Lower leg skin (tissue), 4 donors: Measurements from ENCODE around the gene THBS1. TPM values are rescaled to one million over a fixed set of nuclear protein-coding genes. Genes with fewer than 3 reads are reported as not detected.

Experiments
- DNase-seq, 2 donors: peaks; one replicate each; pipeline ENCODE4 v3.0.0-alpha.2; 2019; ENCODE audit warnings: low spot score in 2 of 2
- H3K4me3 ChIP-seq: fragments of 200-600 bp; sonication (generic); 2 replicates; pipeline ENCODE4 v1.5.1; 2017; ENCODE audit warnings: mild to moderate bottlenecking, low read depth; ENCODE audit not compliant: poor library complexity, severe bottlenecking
- POLR2A ChIP-seq, 2 donors: fragments of 450-650 bp; IDR thresholded peaks; one replicate each; pipeline ENCODE4 v1.6.1; 2016 to 2017; ENCODE audit warnings: antibody characterized with exemption in 2 of 2, mild to moderate bottlenecking in 1 of 2, moderate library complexity in 1 of 2
- WGBS, 2 donors: methylation state at CpG; one replicate each; pipeline ENCODE4 v1.1.5; 2018; 5-methylcytosine and 5-hydroxymethylcytosine counted together
- intact Hi-C: fragments of 100-400 bp; cut with DNase I; formaldehyde crosslinking; loops from one replicate; pipeline ENCODE4 v1.15.0; 2023; ENCODE audit warnings: low total_unique reads
- total RNA-seq, 4 donors: library from RNA; depleted of rRNA; stranded (reverse); fragments of >200 nt; gene quantifications; one replicate each; pipeline ENCODE4 v1.1.0, GENCODE V29; 2016
- TF ChIP-seq, protein P1 (sequence below), 3 donors: fragments of 450-650 bp; IDR thresholded peaks; one replicate each; pipeline ENCODE4 v1.5.1; 2016; ENCODE audit warnings: antibody characterized with exemption in 3 of 3, mild to moderate bottlenecking in 3 of 3, moderate library complexity in 2 of 3

Gene THBS1
- total RNA-seq, 4 donors from 2014 or later = 84.7 to 158 (median 103) TPM

DNA sequence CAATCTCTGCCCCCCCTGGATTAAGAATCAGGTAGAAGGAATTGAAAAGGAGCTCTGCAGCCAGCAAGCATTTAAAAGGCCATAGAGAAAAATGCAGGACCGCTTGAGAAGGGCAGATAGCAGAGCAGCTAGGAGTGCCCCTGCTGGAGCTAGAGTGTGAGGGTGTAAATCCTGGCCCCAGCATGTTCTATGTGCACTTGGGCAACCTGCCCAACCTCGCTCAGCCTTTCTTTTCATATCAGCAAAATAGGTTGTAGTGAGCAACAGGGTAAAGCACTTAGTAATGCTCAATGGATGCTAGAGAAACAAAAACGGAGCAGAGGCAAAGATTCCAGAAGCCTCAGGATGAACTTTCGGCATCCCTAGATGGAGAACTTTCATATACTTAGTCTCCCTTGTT is 25.0 kb upstream of the THBS1 start:
- no peak overlapping the region for H3K4me3 ChIP-seq
- no peak for DNase-seq
- intact Hi-C loops = no loop called here
- WGBS, 2 donors = 62 to 70% methylated on average over 4 of the region's 4 CpGs
- TF ChIP-seq POLR2A (IDR thresholded peaks at IDR 0.05) = no peak
- TF ChIP-seq, protein P1, sequence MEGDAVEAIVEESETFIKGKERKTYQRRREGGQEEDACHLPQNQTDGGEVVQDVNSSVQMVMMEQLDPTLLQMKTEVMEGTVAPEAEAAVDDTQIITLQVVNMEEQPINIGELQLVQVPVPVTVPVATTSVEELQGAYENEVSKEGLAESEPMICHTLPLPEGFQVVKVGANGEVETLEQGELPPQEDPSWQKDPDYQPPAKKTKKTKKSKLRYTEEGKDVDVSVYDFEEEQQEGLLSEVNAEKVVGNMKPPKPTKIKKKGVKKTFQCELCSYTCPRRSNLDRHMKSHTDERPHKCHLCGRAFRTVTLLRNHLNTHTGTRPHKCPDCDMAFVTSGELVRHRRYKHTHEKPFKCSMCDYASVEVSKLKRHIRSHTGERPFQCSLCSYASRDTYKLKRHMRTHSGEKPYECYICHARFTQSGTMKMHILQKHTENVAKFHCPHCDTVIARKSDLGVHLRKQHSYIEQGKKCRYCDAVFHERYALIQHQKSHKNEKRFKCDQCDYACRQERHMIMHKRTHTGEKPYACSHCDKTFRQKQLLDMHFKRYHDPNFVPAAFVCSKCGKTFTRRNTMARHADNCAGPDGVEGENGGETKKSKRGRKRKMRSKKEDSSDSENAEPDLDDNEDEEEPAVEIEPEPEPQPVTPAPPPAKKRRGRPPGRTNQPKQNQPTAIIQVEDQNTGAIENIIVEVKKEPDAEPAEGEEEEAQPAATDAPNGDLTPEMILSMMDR (IDR thresholded peaks at IDR 0.05) = no peak

DNA sequence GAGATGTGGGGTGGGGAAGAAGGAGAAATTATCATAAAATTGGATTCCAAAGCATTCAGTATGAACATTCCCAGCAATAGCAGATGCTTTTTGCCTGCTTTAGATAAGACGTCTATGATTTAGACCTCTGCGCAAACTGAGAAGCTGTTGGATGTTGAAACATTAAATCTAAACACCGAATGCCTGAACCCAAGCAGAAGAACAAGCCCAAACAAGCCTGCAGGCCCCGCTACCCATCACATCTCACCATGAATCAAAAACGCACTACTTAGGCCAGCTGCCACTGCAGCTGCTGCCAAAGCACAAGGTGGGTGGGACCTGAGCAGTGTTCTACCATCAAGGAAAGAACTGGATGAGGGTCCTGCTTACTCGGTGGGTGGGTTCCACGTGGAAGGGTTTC is 24.4 kb upstream of the THBS1 start:
- no peak for DNase-seq

DNA sequence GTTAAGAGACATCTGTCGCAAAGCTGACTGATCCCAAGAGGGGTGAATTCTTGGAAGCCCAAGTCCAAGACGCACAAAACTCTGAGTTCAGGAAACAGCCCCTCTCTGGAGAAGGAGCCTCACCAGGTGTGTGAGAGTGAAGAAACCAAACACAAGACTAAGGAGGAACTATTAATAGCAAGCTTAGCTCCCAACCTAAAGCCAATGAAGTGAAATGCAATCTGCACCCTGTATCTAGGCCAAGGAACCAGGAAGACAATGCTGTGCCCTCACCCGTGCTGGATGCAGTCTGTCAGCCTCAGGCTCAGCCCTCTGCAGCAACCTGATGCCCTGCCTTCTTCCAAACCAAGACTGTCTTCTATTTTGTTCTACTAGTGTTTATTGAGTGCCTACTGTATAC is 22.5 kb upstream of the THBS1 start:
- DNase-seq = no peak
- 69 to 77% methylated on average over 3 of the region's 3 CpGs for WGBS, 2 donors
- intact Hi-C loops = no loop called here
- no peak for TF ChIP-seq POLR2A (IDR thresholded peaks at IDR 0.05)
- TF ChIP-seq, protein P1 (IDR thresholded peaks at IDR 0.05) = no peak
- no peak overlapping the region for H3K4me3 ChIP-seq

More for the DNA sequence above, 24.4 kb upstream of the THBS1 start:
- TF ChIP-seq, protein P1 (IDR thresholded peaks at IDR 0.05) = no peak
- TF ChIP-seq POLR2A (IDR thresholded peaks at IDR 0.05) = no peak
- H3K4me3 ChIP-seq = no peak overlapping the region
- WGBS, 2 donors = 55 to 57% methylated on average over 7 of the region's 7 CpGs
- intact Hi-C loops = no loop called here

DNA sequence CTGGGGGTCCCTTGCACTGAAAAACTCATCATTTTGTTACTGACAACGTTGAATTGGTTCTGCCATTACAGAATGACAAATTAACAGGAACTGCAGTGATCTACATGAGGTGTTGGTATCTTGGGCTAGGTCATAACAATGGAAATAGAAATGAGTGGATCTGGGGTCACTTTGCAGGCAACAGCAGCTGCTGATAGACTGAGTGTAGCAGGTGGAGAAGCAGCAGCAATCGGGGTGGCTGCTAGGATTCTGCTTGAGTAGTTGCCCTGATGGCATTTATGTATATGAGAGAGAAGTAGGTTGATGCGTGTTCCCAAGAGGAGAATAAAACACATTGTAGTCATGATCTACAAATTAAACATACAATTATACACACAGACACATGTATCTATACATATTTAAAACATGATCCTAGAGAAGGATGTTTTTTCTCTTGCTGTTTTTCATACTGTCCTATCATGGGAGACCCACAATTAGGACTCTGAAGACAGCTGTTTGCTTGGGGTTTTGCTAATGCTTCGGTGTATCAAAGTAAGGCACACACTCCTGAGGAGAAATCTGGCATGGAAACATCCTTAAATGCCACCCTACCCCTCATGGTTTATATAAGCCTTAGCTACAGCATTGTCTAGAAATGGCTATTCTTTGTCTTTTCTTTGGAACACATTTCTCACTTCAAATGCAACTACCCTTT is 15.8 kb upstream of the THBS1 start:
- no peak for TF ChIP-seq POLR2A (IDR thresholded peaks at IDR 0.05)
- TF ChIP-seq, protein P1 (IDR thresholded peaks at IDR 0.05) = no peak
- no peak for DNase-seq
- no peak overlapping the region for H3K4me3 ChIP-seq
- intact Hi-C loops = no loop called here
- WGBS, 2 donors = 88 to 92% methylated on average over 4 of the region's 4 CpGs

DNA sequence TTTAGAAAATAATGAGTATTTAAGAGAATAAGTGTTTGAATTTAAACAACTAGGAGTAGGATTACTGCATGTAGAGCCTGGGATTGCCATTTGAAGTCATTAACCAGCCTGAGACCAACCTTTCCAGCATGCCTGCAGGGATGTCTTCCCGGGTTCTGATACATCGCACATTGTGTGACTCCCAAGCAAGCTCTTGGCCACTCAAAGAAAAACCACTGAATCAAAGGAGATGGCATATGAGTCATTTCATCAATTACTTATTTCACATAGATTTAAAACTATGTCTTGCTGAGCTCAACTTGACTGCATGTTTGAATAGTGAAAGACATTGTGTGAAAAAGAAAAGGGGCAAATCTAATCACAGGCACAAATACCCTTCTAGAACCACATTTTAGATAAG is 15.0 kb upstream of the THBS1 start:
- TF ChIP-seq POLR2A (IDR thresholded peaks at IDR 0.05) = no peak
- TF ChIP-seq, protein P1 (IDR thresholded peaks at IDR 0.05) = no peak
- DNase-seq = no peak
- no peak overlapping the region for H3K4me3 ChIP-seq
- intact Hi-C loops = no loop called here
- WGBS, 2 donors = 80 to 91% methylated on average over 2 of the region's 2 CpGs

DNA sequence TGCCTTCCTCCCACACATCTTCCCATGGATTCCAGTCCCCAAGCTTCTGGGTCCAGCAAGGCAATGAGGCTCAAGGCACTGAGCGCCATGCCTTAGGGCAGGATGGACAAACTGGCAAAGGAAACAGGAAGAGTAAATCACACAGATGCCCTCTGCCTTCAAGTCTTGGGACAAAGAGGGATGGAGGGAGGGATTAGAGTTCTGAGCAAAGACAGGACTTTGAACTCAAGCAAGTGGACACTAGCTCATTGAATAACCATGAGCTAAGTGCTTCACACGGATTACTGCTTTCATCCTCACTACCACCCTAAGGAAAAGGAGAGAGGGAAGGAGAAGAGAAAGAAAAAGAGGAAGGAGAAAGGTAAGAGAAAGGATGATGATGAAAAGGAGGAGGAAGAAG is 7.6 kb upstream of the THBS1 start:
- H3K4me3 ChIP-seq = no peak overlapping the region
- intact Hi-C loops = no loop called here
- TF ChIP-seq, protein P1 (IDR thresholded peaks at IDR 0.05) = no peak
- TF ChIP-seq POLR2A (IDR thresholded peaks at IDR 0.05) = no peak
- 94 to 96% methylated on average over 2 of the region's 2 CpGs for WGBS, 2 donors
- no peak for DNase-seq
